Esophagus squamous epithelium (tissue), 5 donors: ENCODE results near the gene SECTM1. TPM values are rescaled to one million over a fixed set of nuclear protein-coding genes. Genes with fewer than 3 reads are reported as not detected.

ENCODE experiments used
- DNase-seq: peaks from one replicate; lab custom pipeline; 2025; lab: John Stamatoyannopoulos, UW
- H3K27ac ChIP-seq, 4 donors: fragments of 200-600 bp; sonication (generic); one replicate each; pipeline ENCODE4 v1.5.1; 2016 to 2019; ENCODE audit warnings: mild to moderate bottlenecking in 1 of 4
- H3K27me3 ChIP-seq, 4 donors: fragments of 200-600 bp; sonication (generic); 1 replicate in 3 of 4; 2 replicates in 1 of 4; pipeline versions ENCODE4 v1.5.1 to v1.6.0; 2017 to 2021; ENCODE audit warnings: antibody characterized with exemption in 1 of 4
- H3K36me3 ChIP-seq, 3 donors: fragments of 200-600 bp; sonication (generic); one replicate each; pipeline ENCODE4 v1.5.1; 2016 to 2019
- H3K4me1 ChIP-seq, 3 donors: fragments of 200-600 bp; sonication (generic); one replicate each; pipeline ENCODE4 v1.5.1; 2017 to 2019
- H3K4me3 ChIP-seq, 4 donors: fragments of 200-600 bp; sonication (generic); 1 replicate in 3 of 4; 2 replicates in 1 of 4; pipeline ENCODE4 v1.5.1; 2016 to 2019; ENCODE audit warnings: mild to moderate bottlenecking in 2 of 4, moderate library complexity in 1 of 4
- H3K9me3 ChIP-seq, 3 donors: fragments of 200-600 bp; sonication (generic); one replicate each; pipeline ENCODE4 v1.5.1; 2016 to 2019
- CTCF ChIP-seq, 6 experiments: fragments of 450-650 bp in 4 of 6; fragments of 200-600 bp in 2 of 6; sonication (generic) in 2 of 6; IDR thresholded peaks; one replicate each; pipeline ENCODE4 v1.5.1; 2016 to 2019; ENCODE audit warnings: antibody characterized with exemption in 6 of 6, mild to moderate bottlenecking in 4 of 6, moderate library complexity in 4 of 6
- POLR2A ChIP-seq, 4 donors: fragments of 450-650 bp; IDR thresholded peaks; one replicate each; pipeline ENCODE4 v1.6.1; 2017; ENCODE audit warnings: antibody characterized with exemption in 4 of 4, mild to moderate bottlenecking in 4 of 4, moderate library complexity in 3 of 4
- WGBS, 2 donors: methylation state at CpG; one replicate each; pipeline ENCODE4 v1.1.5; 2018; 5-methylcytosine and 5-hydroxymethylcytosine counted together
- intact Hi-C: fragments of 100-400 bp; cut with DNase I; formaldehyde crosslinking; loops from one replicate; pipeline ENCODE4 v1.15.0; 2022
- total RNA-seq, 4 donors: library from RNA; depleted of rRNA; stranded (reverse); fragments of >200 nt; gene quantifications; one replicate each; pipeline ENCODE4 v1.1.0, GENCODE V29; 2016
- donor health status: DM: yes; HTN: yes; CAD: no.

SECTM1 gene
- total RNA-seq, 4 donors from 2014 or later: 4.3 to 19.5 (median 6.5) TPM

DNA sequence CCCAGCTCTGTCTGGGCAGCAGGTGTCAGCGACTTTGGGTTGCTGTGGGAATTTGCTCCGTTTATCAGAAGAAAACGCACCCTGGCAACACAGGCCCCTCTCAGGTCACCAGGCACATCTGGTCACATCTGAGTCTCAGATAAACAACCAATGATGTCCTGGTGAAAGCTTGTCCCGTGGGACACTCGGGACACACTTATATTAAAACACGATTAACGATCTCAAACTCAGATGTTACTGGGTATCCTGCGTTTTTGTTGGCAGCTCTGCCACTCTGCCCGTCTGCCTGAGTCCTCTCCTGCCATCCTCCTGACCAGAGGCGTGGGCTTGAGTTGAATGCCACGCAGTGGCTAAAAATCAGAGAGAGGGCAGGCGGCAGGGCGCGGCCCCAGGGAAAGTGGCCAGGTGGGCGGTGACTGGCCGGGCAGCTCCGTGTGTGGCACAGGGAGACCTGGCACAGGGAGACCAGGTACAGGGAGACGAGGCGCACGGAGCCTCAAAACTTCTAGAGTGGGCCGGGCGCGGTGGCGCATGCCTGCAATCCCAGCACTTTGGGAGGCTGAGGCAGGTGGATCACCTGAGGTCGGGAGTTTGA is 2.1 kb downstream of the SECTM1 start:
- peak overlapping the region in 1 of 4 donors; percentile 71 for H3K4me3 ChIP-seq
- peaks cover 0 to 76% (median 0%) of the 10 kb centered on the region in 4 donors for H3K27me3 ChIP-seq
- TF ChIP-seq POLR2A (IDR thresholded peaks at IDR 0.05): no peak
- no peak for TF ChIP-seq CTCF (IDR thresholded peaks at IDR 0.05)
- no peaks in the 10 kb centered on the region for H3K9me3 ChIP-seq
- WGBS, 2 donors: 52 to 66% methylated on average over 20 to 22 of the region's 25 CpGs
- no peak for DNase-seq
- H3K27ac ChIP-seq: no peak overlapping the region
- intact Hi-C loops: no loop called here
- H3K36me3 ChIP-seq: no peaks in the 10 kb centered on the region
- peaks cover 27 to 84% (median 59%) of the 10 kb centered on the region in 3 donors for H3K4me1 ChIP-seq

DNA sequence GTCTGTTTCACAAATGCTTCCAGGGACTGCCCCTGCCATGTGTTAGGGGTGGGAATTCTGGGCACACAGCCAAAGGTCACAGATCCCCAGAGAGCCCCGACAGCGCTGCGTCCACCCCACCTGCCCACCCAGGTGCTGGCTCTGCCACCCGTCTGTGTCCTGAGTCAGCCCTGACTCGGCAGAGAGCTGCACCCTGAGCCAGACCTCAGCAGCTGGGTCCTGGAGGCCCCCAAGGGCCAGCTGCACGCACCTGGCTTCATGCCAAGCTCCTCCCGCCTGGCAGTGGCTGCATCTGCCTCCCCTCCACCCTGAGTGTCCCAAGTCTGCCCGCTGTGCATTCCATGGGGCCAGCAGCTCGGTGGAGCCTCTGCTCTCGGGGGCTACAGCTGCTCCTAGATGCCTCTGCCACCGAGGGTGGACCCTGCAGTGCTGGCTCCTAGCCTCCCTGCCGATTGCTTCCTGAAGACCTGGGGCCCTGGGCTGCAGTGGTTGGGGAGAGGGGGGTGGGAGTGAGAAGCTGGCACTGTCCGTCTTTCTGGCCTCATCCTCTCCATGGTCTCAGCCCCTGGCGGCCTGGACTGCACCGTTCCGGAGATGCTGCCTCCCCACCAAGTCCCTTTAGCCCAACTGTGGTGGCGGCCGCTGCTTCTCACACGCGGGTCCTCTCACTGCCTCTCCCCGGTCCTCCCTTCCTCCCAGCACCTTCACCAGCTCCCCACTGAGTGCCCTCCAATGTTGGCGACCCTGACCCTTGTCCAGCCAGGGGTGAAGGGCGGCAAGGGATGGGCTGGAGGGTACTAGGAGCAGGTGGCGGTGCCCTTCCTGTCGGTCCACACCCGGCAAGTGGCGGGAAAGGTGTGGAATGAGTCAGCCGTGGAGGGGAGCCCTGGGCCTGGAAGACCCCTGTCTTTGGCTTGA is 3.0 kb downstream of the SECTM1 start:
- no peak overlapping the region for H3K27ac ChIP-seq
- H3K4me3 ChIP-seq: no peak overlapping the region
- peaks cover 27 to 75% (median 51%) of the 10 kb centered on the region in 3 donors for H3K4me1 ChIP-seq
- TF ChIP-seq POLR2A (IDR thresholded peaks at IDR 0.05): no peak
- no peak for TF ChIP-seq CTCF (IDR thresholded peaks at IDR 0.05)
- H3K27me3 ChIP-seq: peaks cover 0 to 83% (median 0%) of the 10 kb centered on the region in 4 donors
- H3K36me3 ChIP-seq: no peaks in the 10 kb centered on the region
- no peak for DNase-seq
- WGBS, 2 donors: 34 to 82% methylated on average over 7 to 13 of the region's 28 CpGs
- intact Hi-C loops: no loop called here
- H3K9me3 ChIP-seq: no peaks in the 10 kb centered on the region

DNA sequence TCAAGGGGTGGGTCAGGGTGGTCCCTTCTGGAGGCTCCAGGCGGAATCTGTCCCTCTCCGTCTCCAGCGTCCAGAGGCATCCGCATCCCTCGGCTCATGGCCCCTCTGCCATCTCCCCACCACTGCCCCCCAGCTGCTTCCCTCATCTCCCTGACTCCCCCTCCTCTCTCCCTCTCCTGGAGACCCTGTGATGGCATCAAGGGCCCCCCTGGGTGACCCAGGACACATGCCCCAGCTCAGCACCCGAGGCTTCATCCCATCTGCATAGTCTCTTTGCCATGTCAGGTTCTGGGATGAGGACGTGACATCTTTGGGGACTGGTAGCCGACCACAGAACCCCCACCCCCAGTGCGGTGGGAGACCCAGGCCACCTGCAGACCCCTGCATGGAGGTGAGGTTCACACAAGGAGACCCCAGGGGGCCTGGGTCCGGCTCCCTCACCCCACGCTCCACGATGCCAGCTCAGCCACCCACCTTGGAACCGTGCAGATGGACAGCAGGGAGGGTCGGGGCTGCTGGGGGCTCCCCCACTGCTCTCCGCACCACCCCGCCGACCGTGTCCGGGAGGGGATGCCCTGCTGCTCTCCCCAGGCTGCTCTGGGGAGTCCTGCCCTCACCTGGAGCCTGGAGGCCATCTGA is 3.8 kb downstream of the SECTM1 start:
- no peak for DNase-seq
- WGBS, 2 donors: 95 to 100% methylated on average over 5 to 6 of the region's 19 CpGs
- Histone ChIP-seq H3K36me3 (no peaks in the 10 kb centered on the region), H3K27me3 (peaks cover 0 to 88% (median 0%) of the 10 kb centered on the region in 4 donors), H3K4me3 (no peak overlapping the region), H3K27ac (no peak overlapping the region), H3K9me3 (no peaks in the 10 kb centered on the region), H3K4me1 (peaks cover 22 to 73% (median 43%) of the 10 kb centered on the region in 3 donors)
- TF ChIP-seq CTCF (IDR thresholded peaks at IDR 0.05) (no peak), POLR2A (IDR thresholded peaks at IDR 0.05) (no peak)
- intact Hi-C loops: no loop called here

- intact Hi-C loops: no loop called here
- no peak for DNase-seq
- Histone ChIP-seq H3K9me3 (no peaks in the 10 kb centered on the region), H3K27ac (no peak overlapping the region), H3K36me3 (no peaks in the 10 kb centered on the region), H3K4me3 (no peak overlapping the region), H3K27me3 (peaks cover 0 to 87% (median 0%) of the 10 kb centered on the region in 4 donors), H3K4me1 (peaks cover 15 to 72% (median 35%) of the 10 kb centered on the region in 3 donors)
- no peak for TF ChIP-seq CTCF (IDR thresholded peaks at IDR 0.05)
- TF ChIP-seq POLR2A (IDR thresholded peaks at IDR 0.05): no peak
- 84 to 85% methylated on average over 9 to 15 of the region's 15 CpGs for WGBS, 2 donors
Measured at GRCh38 chr17:82328994-82329507, 4.5 kb downstream of the SECTM1 start.
